Bone marrow (tissue), 2 donors: ENCODE data around the gene DTX3.
A peak's percentile ranks its signal among the peaks of the same experiment; 100 is the strongest.

Source experiments
- DNase-seq, 2 donors: peaks; one replicate each; lab custom pipeline; 2025; lab: John Stamatoyannopoulos, UW

The DTX3 gene

DNA sequence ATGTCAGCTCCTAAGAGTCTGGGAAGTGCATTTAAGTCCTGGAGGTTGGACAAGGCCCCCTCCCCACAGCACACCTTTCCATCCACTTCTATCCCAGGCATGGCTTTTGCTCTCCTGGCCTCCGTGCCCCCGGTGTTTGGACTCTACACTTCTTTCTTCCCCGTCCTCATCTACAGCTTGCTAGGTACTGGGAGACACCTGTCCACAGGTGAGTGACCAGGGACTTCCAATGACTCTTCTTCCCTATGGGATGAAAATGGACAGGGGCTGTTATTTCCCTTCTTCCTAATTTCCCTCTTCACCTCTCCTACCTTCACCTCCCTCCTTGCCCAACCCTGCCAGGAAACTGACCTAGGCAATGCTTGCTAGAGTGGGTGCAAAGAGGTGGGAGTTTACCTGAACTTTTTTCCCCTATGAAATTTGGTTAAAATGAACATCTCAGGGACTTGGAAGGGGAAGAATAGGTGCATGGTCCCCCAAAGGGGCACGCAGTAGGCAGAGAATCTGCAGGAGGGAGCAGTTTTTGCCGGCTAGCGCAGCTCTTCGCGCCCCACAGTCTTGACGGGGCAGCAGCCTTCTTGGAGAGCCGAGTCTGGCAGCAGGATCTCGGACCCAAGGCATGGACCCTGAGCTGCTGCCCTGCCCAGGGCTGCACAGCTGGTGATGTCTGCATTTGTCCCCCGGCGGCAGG is 15.8 kb downstream of the DTX3 start:
- DNase-seq: no peak

DNA sequence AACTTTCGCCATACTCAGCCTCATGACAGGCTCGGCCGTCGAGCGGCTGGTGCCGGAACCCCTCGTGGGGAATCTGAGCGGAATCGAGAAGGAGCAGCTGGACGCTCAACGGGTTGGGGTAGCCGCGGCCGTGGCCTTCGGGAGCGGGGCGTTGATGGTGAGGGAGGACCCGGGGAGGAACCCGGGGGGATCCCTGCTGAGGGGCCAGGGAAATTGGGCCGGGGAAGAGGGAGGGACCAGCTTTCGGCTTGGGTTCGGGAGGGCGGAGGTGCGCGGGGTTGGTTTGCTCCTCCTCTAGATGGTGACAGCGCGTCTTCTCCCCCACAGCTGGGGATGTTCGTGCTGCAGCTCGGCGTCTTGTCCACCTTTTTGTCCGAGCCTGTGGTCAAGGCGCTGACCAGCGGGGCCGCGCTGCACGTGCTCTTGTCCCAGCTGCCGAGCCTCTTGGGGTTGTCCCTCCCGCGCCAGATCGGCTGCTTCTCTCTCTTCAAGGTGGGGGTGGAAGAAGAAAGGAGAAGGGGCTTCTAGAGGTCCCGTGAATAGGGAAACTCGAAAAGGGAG is 16.4 kb downstream of the DTX3 start:
- no peak for DNase-seq

DNA sequence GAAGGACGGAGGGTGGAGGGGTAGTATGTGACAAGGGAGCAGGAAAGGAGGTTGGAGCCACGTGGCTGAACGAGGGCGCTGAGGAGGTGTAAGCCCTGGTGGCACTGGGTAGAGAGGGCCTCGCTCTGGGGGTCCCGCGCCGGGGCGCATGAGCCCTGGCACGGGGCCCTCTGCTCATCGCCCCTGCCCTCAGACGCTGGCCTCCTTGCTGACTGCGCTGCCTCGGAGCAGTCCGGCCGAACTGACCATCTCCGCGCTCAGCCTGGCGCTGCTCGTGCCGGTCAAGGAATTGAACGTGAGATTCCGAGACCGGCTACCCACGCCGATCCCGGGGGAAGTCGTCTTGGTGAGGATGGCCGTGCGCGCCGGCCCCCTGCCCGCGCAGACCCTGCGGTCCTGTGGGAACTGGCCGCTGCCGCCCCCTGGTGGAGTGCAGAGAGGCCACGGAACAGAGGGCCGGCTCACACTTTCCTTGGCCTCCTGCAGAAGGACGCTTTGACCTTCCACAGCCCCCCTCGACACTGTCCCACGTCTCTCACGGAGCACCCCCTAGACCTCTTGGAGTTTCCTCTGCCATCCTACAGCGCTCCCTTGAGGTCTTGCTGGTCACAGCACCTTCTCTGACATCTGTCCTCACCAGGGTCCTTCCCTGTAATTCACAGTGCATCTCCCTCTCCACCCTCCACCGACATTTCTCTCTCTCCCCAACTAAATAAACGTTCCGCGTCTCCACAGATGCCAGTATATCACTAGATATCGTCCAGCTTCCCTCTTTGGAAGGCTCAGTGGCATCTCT is 17.1 kb downstream of the DTX3 start:
- DNase-seq: peak; percentile 9 to 36

DNA sequence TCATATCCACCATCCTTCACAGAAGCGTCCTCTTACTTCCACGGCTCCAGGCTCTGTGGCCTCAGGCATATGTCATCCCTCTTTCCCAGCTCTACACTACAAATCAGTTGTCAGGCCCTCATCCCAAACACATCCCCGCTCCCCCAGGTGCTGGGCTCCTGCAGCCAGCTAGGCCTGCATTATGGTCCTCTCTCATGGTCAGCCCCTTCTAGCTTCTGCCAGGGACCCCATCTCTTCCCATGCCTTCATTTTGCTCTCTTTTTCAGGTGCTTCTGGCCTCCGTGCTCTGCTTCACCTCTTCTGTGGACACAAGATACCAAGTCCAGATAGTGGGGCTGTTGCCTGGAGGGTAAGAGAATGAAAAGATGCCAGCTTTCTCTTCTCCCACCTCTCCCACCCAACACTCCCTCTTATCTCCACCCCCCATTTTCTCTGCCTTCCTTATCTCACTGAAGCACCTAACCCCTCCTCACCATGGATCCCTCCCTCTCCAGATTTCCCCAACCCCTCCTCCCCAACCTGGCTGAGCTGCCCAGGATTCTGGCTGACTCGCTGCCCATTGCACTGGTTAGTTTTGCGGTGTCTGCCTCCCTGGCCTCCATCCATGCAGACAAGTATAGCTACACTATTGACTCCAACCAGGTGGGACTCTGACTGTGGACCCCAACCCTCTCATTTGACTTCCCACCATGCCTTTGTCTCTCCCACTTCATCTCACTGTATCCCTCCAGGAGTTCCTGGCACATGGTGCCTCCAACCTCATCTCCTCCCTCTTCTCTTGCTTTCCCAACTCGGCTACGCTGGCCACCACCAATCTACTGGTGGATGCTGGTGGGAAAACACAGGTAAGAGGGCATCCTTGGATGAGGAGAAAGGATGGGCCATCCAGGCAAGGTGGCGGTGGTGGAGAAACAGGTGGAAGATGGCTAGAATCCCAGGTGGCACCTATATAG is 17.9 kb downstream of the DTX3 start:
- no peak for DNase-seq

DNA sequence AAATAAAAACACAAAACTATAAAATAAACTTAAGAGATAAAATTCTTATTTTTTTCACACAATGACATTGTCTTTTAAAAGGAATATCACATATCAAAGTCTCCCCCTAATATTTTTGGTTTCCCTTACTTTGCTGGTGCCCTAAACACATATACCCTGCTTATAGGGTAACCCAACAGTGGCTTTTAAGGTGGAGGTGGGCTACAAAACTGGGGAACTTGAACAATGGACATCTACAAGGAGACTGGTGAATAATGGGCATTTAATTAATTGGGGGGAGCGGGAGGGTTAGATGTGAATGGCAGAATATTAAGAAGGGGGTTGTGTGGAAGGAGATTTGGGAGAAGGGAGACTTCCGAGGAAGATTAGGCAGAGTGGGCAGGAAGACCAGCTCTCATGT is 18.8 kb downstream of the DTX3 start:
- no peak for DNase-seq

GRCh38 chr12:57623811-57624390 is 19.3 kb downstream of the DTX3 start:
- DNase-seq: no peak

DNA sequence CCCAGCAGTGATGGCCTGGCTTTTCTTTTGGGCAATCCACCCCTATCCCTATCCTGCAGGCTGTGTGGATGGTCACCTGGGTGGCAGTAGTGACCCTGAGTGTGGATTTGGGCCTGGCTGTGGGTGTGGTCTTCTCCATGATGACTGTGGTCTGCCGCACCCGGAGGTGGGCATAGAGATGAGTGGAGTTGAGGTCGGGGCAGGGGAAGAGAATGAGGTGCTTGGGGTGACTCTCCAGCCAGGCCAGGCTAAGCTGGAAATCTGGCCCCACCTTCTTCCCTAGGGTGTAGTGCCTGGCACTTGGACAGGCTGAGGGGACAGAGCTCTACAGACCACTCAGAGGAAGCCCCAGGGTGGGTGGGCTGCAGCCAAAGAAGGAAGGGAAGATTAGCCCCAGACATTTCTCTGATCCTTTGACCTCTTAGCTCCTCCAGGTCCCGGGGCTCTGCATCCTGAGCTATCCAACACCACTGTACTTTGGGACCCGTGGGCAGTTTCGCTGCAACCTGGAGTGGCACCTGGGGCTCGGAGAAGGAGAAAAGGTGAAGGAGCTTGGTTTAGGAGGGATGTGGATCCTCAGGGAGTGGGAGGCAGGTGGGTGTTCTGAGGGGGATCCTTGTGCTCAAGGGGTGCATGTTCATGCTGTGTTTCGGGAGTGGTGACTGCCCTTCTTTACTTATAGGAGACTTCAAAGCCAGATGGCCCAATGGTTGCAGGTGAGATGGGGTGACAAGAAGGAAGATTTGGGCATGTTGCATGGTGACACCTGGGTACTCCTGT is 20.0 kb downstream of the DTX3 start:
- no peak for DNase-seq

DNA sequence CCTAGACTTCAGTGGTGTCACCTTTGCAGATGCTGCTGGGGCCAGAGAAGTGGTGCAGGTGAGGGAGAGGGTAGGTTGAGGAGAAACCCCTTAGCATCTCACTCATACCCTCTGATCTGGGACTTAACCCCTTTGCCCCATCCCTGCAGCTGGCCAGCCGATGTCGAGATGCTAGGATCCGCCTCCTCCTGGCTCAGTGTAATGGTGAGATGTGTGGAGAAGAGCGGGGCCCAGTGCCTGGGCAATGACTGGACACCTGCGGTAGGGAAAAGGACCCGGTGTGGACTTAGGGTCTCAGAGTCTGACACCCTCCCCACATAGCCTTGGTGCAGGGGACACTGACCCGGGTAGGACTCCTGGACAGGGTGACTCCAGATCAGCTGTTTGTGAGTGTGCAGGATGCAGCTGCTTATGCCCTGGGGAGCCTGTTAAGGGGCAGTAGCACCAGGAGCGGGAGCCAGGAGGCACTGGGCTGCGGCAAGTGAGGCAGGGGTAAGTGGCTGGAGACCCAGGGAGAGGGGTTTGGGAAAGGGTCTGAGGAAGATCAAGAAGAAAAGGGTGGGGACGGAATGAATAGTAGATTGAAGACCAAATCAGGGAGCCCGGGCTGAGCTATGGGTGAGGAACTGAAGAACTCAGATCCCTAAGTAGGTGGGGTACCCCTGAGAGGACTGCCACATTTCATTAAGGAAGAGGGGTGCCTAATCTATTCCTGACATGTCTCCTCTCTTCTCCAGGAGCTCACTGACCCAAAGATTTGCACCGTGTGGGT is 20.8 kb downstream of the DTX3 start:
- no peak for DNase-seq

- DNase-seq: no peak
Observed at GRCh38 chr12:57626111-57626920, 21.7 kb downstream of the DTX3 start.

- DNase-seq: no peak
Observed at GRCh38 chr12:57626921-57627445, 22.4 kb downstream of the DTX3 start.

DNA sequence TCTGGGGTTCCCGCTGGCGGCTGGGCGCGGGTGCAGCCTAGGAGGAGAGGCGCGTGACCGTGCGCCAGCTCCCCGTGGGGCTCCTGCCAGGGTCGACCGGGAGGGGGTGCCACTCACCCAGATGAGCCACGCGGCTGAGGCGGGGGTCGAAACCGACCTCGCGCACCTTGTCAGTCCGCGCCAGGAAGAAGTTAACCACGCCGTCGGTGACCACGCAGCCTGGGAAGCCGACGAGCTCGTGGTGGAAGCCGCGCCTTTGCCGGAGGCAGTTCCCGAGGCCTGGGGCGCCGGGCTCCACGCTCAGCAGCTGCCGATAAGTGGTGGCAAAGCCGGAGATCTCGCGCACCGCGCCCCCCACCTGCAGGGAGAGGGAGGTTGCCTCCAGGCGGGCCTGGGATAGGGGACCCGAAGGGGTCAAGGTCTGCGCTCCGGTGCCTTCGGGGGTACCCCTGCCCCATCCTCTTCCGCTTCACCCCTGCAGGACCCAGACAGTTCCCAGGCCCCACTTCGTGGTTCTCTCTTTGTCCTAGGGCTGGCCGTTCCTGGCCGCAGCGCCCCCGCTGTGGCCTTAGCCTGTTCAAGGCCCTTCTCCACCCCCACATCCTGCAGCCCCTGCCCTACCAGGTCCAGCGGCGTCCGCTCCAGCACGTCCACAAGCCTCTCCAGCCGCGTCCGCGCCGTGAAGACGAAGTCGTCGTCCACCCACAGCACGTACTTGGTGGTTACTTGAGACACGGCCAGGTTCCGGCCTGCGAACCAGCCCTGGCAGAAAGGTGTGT is 23.1 kb downstream of the DTX3 start:
- DNase-seq: no peak

DNA sequence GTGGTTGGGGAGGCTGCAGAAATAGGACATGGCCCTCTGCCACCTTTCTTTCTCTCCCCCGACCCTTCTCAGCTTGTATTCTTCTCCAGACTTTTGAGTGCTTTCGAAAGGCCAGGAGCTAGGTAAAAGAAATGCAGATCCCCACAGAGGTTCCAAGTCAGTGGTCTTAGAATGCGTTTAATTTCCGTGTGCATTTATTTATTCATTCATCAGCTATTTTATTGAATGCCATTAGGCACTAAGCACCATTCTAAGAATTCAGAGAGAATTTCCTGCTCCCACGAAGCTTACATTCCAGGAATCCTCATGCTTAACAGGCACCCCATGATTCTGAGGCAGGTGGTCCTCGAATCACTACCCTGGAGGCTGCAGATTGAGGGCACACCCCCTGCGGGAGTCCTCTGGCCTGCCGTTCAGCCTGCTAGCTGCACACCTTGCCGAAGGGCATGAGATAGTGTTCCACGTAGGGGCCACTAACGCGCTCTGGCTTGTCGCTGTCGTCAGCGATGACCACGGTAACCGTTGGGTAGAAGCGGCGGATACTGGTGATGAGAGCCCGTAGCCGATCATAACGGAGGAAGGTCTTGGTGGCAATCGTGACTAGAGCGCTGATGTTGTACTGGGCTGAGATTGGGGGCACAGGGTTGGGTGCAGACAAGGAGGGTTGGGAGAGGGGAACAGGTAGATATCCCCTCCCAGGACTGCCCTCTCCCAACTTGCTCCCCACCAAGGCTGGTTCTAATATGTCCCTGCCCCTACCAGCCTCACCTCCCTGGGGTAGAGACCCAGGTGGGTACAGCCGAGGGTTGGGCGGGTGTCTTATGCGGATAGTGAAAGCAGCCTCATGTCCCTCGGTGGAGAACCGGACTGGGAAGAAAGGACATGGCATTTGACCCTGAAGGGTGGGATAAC is 23.9 kb downstream of the DTX3 start:
- no peak for DNase-seq

- no peak for DNase-seq
Observed at GRCh38 chr12:57629897-57630471, 25.4 kb downstream of the DTX3 start.

DNA sequence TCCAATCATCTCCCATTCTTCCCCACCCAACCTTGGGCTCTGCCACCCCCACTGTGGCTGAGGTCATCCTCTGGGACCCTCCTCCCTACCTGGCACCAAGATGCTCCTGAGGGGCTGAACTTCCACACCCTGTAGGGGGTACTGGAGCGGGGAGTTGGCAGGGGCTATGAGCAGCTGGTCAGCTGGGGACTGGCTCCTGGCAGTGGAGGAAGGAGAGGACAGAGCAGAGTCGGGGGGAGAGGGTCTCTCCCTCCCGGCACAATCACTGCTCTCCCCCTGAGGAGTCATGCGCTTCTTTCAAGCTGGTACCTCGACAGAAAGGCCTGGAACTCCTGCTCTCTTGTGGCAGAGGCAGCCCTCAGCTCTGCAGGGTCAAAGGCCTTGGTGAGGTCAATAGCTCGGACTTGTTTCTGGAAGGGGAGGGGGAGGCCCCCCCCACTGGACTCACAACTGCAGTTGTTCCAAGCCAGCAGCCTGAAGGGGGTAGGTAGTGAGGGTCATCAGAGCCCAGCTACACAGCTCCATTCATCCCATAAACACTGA is 26.3 kb downstream of the DTX3 start:
- no peak for DNase-seq

DNA sequence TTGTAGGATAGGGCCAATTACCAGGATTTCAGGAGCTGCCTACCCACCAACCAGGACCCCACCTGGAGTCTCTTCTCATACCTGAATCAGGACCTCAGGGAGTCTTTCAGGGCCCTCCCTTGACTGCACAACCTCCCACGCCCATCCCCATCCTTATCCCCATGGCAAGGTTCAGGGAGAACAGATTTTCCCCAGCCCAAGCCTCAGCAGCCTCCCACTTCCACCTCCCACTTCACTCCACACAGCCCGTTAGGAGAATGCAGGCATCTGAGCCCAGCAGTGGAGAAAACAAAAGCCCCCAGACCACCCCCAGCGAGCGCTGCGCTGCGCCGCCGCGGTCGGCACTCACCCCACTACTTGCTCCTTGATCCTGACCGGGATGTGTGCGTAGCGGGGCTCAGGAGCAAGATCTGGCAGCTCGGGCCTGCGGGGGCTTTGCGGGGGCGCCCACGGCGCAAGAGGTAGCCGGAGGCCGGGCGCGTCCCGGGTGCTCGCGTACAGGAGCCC is 27.0 kb downstream of the DTX3 start:
- DNase-seq: no peak
